Amygdala (tissue), 56 donors: ENCODE results near the gene ROPN1L.

Source experiments
- DNase-seq, 56 donors: peaks; one replicate each; lab custom pipeline; 2025; lab: John Stamatoyannopoulos, UW

ROPN1L gene

GRCh38 chr5:10427201-10427600, 14.5 kb upstream of the ROPN1L start:
- no peak for DNase-seq

DNA sequence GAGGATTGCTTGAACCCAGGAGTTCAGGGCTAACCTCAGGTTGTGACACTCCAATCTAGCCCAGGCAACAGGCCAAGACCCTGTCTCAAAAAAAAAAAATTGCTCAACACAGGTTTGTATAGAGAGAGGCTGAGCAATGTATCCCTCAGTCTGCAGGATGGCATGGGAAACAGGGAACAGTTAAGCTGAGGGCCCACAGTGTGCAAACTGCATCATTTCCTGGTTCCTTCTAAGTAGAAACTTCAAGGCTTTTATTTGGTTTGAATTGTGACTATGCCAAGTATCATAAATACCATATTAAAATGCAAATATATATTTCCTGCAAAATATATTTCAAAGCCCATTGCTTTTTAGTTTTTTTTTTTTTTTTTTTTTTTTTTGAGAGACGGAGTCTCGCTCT, 13.7 kb upstream of the ROPN1L start:
- DNase-seq = no peak

- no peak for DNase-seq
Measured at GRCh38 chr5:10431415-10431814, 10.3 kb upstream of the ROPN1L start.

DNA sequence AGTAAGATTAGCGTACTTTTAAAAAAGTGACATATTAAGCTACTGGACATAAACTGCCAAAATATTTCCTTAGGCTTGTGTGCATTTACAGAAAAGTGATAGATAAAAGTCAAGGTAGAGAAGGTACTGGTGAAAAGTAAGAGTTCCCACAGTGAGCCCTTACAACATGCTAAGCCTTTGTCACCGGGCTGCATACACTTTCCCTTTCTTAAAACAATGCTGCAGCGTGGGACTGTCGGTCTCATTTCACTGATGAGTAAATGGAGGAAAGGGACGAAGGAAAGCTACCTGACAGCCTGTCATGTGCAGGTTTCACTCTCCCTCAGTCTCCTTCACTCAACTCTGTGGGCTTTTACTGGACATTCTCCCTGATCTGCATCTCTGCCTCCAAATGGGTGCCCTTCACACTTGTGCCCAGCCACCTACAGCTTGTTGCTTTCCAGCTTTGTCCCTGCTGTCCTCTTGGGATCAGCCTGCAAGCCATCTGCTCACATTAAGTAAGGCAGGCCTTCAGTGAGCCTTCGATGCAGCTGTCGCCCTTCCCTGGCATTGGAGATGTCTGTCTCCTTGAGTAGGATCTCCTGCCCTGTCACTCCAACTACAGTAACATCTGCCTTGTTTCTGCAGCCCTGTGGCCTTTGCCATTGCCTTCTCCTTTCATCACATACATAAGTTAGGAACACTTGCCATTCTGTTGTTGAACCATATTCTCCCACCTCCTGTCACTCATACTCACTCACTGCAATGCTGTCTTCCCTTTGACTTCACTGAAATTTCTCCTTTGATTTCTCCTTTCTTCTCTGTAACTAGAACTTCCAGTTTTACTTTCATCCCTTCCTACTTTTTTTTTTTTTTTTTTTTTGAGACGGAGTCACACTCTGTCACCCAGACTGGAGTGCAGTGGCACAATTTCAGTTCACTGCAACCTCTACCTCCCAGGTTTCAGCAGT, 9.3 kb upstream of the ROPN1L start:
- DNase-seq = no peak

DNA sequence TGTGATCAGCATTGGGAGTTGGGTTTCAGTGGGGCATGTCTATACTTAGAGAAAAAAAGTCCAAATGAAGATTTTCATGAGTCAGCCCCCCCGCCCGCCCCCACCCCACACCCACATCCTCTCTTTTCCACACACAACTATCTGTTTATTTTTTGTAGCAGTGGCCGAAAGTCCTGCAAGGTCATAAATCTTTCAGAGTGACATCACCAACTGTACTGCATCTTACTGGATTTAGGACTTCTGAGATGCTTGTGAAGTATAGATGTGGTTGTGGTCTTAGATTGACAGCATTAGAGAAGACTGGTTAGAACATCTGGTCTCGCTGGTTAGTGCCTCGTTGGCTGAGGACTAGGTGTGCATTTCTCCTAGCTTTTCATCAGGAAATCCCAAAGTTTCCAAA, 7.3 kb upstream of the ROPN1L start:
- DNase-seq = no peak

DNA sequence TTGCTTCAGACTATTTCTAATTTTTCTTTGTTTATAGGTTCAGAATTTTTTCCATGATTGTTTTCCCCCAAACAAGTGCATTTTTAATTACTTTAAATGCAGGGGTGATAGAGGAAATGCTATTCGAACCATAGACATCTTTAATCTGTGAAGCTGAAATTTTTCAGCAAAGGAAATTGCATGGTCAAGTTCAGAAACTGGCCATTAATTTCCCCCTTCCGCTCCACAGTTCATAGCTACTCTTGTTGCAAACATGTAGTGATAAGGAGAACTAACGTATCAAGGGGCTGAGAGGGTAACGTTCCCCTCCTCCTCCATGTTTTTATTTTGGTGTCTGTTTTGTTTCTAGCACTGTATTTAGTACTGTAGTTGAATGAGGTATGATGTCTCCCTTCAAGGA, 3.4 kb upstream of the ROPN1L start:
- DNase-seq = no peak

GRCh38 chr5:10439692-10440091, 2.0 kb upstream of the ROPN1L start:
- no peak for DNase-seq

DNA sequence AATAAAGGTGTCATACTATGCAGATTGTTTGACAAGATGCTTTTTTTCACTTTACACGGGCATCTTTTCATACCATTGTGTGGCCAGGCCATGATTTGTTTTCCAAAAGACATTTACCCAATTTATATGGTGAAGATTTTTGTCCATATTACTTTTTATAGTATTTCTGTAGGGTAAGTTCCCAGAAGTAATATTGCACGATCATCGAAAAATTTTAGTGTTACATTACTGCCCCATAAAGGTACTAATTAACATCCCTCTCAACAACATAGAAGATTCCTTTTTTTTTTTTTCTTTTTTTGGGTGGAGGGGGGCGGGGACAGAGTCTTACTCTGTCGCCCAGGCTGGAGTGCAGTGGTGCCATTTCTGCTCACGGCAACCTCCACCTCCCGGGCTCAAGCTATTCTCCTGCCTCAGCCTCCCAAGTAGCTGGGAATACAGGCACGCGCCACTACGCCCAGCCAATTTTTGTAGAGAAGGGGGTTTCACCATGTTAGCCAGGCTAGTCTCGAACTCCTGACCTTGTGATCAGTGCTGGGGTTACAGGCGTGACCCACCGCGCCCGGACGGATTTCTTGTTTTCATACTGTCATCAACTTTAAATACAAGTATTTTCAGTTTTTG, 1.2 kb upstream of the ROPN1L start:
- no peak for DNase-seq

GRCh38 chr5:10441992-10442435, 335 bp downstream of the ROPN1L start:
- DNase-seq = peak in 3 of 56 donors; percentile 55 to 65 (median 57)

DNA sequence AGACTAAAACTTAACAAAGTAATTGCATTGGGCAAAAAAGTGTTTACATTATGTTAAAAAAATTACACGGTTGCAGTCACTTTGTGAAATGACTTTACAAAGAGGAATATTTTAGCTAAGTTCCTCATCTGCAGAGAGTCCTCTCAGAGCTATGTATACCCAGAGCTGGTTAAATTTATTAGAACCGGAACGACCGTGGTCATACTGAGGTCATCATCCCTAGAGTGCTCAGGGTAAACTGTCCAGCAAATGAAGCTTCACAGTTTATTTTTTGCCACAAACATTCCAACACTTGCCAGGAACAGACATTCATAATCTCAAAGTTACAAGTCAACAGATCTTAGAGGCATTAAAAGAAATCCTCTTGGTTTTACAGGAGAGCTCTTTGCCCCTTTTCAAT, 897 bp downstream of the ROPN1L start:
- DNase-seq = no peak

- DNase-seq = no peak
Measured at GRCh38 chr5:10445352-10445751, 3.7 kb downstream of the ROPN1L start.

- DNase-seq = no peak
Measured at GRCh38 chr5:10446490-10446889, 4.8 kb downstream of the ROPN1L start.

DNA sequence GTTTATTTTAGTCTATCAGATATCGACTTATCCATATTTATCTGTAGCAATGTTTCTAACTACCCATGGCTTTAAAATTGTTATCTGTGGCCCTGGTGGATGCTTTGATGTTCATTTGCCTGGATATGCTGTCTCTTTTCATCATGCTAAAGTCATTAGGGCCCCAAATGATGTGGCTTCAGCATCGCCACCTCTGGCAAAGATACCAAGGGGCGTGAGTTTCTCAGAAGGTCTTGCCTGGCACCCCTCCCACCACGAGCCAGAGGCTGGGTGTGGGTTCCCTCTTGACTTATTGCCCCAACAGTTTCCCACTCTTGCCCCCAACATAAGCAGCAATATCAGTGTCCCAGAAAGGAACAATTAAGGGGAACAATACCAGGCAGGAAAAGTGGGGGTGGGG, 5.4 kb downstream of the ROPN1L start:
- no peak for DNase-seq

- DNase-seq = no peak
Measured at GRCh38 chr5:10448754-10449360, 7.2 kb downstream of the ROPN1L start.

GRCh38 chr5:10451137-10451824, 9.6 kb downstream of the ROPN1L start:
- no peak for DNase-seq

DNA sequence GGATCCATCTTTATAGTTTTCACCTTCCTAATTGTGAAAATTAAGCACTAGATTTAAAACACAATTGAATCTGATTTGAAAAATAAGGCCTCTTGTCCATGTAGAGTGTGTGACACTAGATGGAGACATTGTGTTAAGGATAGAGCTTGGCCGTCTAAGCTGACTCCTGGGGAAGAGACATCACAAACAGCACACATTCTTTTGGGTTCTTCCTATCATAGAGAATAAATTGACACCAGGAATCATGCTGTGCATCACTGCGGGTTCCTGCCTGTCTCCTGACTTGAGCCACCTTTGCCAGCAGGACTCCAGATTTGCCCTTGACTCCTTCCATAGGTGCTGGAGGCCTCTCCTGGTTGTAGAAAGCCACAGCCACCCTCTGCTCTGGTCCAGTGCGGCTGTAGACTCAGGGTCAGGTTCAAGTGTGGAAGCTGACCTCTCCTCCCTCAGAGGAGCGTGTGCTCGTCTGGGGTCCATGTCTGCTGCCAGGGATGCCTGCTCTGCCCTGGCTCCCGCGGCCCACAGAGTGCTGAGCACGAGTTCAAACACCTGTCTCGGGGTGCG, 11.2 kb downstream of the ROPN1L start:
- peak in 12 of 56 donors; percentile 5 to 53 (median 20) for DNase-seq

DNA sequence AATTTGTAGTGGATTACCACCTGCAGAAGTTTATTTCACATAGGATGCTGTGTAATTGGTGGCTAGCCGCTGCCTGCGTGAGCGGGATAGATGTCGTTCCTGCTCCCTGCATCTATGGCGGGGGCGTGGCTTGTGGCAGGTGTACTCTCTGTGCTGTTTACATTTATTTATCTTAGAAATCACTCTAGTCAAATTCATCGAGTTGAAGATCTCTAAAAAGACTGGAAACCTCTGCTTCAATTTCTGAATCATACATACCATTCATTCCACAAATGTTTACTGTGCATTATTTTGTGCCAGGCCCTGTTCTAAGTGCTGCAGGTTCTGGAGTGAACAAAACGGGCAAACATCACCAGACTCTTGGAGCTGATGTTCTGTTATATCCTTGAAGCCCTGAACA, 11.9 kb downstream of the ROPN1L start:
- DNase-seq = no peak

DNA sequence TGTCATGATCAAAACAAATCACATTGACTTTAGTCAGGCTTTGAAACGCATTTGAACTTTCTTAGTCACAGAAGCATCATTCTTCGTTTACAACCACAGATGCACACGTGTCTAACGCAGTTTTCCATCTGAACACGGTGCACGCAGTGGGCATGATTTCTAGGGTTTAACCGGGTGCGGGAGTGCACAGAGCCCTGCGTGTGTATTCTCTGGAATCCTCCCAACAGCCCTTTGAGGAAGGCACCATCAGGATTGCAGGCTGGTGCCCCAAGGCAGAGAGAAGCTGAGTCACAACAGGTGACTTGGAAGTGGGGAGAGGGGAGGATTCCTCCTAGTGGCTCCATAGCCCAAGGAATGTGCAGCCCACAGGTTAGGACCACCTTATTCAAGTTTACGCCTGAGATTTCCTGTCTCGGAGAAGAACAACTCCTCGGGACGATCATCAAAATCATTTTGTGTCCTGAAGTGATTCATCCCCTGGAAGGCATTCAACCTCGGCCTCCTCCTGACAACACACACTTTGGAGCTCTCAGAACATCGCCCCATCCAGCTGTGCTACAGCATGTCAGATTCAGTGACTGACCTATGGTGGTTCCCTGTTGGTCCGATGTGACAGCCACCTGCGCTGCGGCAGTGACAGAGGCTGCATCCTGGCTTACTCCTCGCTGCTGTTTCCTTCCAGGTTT, 13.1 kb downstream of the ROPN1L start:
- DNase-seq = no peak

DNA sequence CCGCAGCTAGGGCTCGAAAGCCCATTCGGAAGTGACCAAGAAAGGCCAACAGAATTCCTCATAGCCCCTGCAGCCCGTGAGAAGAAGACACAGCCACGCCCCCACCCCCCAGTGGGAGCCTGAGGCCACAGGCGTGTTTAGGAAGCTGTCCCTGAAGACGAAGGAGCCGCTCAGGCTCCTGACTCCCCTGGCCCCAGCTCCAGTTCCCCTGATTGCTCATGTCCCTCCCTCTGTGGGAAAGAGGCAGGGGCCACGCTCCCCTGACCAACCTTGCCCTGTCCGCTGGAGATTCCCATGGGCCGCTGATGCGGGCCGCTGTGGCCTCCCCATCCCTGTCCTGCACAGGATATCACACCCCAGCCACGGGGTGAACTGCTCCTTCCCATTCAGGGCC, 13.6 kb downstream of the ROPN1L start:
- DNase-seq = no peak
